ENCODE data around the gene TNKS1BP1.

TNKS1BP1 gene

GRCh38 chr11:57331720-57332119 is 7.0 kb upstream of the TNKS1BP1 start:
- no peak for DNase-seq

- no peak for DNase-seq
Observed at GRCh38 chr11:57330029-57330428, 5.3 kb upstream of the TNKS1BP1 start.

DNA sequence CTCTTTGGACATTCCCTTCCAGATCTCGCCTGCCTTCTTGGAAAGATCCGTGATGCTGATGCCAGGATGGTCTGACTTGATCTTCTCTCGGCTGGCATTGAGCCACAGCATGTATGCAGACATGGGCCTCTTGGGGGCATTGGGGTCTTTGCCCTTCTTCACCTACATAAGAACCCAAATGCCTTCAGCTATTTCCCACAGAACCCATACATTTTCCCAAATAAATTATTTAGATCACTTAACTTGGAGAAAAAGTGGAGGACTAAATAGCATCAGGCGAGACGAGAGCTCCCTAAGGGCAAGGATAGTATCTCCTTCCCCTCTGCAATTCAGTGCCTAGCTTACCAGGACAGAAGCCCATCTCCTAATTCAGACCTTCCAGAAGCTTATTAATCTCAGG is 3.0 kb upstream of the TNKS1BP1 start:
- no peak for DNase-seq

GRCh38 chr11:57325735-57326048 is 940 bp upstream of the TNKS1BP1 start:
- no peak for DNase-seq

DNA sequence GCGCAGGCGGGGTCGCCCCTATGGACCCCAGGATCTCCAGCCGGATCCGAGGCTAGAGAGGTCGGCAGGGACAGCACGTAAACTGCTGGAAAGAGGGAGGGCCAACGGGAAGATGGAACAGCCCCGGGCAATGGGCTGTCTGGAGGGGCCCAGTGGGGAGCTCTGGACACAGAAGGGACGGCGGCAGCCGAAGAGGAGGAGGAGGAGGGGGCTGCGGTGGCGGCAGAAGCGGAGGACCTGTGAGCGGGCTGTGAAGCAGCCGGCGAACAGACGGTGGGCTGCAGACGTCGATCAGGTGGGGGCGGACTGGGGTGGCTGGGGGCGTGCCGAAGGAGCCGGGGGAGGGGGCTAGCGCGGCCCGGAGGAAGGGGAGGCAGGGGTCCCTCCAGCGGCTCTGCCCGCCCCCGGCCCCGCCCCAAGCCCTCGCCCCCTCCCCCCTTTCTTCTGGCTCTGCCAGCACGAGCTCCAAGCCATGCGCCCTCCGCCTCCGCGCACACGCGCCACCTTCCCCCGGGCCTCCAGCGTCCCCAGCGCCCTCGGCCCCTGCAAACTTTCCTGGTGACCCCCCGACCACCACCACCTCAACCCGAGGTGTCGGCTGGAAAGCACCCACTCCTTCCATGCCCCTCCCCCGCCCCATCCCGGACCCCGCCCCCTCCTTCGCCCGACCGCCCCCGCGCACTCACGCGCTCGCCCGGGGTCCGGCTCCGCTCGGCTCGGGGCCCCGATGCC is 432 bp downstream of the TNKS1BP1 start:
- DNase-seq: no peak

DNA sequence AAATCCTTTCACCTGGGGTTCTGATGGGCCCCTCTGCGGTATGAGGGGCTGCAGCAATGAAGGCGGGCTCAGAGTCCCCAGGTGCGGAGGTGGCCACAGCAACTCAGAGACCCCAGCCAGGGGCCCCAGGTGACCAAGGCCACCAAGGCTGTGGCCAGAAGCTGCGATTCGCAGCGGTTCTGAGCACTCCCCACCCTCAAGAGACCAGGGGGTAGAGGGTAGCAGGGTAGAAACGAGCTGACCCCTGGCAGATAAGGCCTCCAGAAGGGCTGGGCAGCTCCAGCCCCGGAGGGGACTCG is 948 bp downstream of the TNKS1BP1 start:
- no peak for DNase-seq

DNA sequence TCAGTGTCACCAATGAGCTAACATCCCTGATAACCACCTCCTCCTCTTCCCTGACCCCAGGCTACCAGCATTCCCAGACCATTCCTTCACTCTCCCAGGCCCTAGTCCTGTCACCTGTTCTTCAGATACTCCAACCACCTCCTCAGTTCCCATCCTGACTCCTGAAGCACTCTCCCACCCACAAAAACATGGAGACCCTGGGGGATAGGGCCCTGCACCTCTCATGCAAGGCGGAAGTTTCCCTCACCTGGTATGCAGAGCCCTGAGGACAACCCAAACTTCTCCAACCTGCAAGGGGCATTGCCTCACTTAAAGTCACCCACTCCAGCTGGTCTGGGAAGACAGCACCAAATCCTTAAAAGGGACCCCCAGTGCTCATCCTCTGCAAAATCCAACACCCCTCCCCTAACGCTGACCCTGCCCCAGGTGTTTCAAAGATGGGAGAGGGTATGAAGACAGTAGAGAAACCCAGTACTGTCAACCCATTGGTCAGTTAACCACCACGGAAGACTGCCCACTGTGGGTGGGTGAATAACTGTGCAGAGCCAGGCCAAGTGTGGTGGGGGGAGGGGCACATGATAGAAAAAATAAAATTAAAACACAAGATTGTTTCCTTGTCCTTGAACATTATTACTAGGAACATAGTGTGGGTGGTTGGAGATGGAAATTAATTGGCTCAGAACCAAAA is 1.4 kb downstream of the TNKS1BP1 start:
- no peak for DNase-seq

- DNase-seq: no peak
Observed at GRCh38 chr11:57322256-57323166, 2.2 kb downstream of the TNKS1BP1 start.

DNA sequence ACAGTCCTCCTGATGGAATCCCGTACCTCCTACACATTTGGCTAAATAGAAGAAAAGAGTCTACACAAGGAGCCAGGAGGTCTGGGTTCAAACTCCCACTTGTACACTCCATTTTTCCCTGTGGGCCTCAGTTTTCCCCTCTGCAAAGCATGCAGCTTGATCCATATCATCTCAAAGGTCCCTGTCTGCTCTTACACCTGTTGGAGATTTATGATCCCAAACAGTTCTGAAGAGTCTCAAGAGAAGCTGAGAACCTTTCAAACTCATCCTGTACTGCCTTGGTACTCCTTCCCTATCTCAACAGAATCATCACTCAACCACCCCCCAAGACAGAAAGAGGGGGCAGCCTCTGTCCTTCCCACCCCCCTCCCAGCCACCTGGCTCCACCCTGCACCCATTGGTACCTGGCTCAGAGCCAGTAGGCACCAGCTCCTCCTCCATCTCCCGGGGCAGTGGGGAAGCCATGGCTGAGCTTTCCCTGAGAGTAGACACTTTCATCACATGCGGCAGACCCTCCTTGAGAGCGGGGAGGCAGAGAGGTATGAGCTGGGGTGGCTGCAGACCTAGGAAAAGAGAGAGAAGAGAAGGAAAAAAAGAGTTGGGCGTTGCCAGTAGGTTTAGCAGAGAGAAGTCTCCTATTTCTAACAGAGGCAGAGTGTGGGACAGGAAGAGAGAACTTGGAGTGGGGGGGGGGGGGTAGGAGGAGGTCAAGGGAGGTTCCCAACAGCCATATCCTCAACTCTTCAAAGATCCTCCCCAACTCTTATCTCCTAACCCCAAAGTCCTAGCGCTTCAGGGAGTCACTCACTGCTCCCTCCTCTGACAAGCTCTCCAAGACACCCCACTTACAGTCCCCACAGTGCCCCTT is 3.1 kb downstream of the TNKS1BP1 start:
- no peak for DNase-seq

DNA sequence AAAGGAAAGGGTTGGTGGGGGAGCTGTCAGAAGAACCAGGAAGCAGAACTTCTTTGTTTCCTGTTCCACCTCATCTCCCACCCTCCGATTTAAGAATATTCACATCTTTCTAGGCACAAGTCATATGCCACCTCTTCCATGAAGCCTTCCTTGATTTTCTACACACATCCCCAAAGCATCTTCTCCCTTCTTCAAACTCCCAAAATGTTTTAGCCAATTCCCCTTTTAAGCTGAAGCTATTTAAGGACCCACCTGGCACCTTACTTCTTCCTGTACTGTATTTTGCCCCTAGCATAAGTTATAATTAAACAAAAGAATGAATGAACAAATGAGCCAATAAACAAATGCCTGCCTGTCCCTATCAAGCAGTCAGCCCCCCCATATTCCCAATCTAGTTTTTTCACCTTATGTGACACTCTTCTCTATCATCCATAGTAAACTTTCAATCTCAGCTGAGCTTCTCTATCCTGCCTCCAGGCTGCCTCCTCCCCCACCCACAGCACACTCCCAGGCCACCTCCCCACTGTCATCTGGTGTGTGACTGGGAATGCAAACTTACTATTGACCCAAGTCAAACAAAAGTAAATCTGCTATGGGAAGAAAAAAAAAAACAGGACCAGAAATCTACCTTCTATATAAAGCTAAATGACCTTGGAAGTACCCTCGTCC is 3.9 kb downstream of the TNKS1BP1 start:
- DNase-seq: no peak

DNA sequence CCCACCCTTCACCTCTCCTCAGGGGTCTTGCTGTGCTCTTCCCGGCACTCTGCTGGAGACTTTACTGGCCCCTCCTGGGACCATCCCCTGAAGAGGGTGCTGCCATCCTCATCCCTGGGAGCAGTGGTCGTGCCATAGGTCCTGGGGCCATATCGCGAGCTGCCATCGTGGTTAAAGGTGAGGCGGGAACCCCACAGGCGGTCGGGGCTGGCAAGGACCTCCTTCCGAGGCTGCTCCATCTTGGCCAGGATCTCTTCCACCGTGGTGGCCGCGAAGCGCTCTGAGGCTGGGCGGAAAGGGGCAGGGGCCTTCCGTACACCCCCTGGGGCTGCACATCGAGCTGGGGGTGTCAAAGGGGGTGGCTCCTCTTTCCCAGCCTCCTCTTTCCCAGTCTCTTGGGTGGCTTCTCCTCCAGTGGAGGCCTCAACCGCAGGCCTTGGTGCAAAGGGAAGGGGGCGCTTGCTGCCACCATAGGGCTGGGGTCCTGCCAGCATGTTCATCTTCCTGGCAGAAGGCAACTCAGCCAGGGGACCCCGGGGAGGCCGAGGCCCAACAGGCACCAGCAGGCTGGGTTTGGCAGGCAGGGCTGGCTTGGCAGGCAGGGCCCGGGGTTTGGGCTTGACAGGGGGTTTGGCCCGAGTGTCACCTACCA is 4.6 kb downstream of the TNKS1BP1 start:
- DNase-seq: no peak

- no peak for DNase-seq
Observed at GRCh38 chr11:57318178-57318577, 6.6 kb downstream of the TNKS1BP1 start.

DNA sequence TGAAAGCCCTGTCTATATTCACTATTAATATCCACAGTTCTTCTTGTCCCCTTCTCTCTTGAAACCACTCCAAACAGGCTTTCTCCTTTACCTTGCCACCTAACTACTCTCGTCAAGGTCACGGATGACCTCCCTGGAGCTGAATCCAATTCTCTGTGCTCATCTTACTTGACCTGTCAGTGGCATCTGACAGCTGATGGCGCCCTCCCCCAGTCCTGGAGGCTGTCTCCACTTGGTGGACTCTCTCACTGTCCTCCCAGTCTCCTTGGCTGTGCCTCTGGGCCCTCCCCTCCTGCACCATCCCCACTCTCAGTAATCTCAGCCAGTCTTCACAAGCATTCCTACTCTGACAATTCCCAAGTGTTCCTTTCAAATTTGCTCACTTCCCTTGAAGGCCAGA is 8.7 kb downstream of the TNKS1BP1 start:
- DNase-seq: no peak

GRCh38 chr11:57315491-57315890 is 9.3 kb downstream of the TNKS1BP1 start:
- DNase-seq: no peak

DNA sequence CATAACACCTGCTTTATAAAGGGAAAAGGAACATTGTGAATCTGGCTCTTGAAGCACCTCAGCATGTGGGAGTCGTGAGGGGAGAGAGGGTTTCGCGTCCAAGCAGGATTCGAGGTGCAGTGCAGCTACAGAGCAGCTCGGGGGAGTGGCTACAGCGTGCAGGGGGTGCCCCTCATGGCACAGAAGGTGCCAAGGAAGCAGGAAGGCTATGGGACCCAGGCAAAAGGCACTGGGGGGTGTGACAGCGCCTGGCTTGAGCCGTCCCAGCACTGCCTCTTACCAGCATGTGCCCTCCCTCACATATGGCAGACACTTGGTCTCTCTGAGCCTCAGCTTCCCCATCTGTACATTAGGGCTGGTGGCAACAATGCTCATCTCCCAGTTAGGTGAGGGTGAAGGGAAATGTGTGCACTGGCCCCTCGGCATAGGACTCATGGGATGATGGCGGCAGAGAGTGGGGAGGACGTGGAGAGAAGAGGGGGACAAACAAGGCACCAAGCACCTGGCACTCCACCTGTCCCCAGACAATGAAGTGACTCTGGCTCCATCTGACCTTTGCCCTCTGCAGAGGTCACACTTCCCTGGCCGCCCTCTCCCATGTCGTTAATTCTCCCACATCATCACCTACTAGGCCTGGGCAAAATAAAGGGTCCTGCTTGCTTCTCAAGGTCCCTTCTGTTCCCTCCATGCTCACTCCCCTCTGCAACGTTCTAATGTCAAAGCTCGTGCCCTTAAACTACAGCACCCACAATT is 10.4 kb downstream of the TNKS1BP1 start:
- no peak for DNase-seq

DNA sequence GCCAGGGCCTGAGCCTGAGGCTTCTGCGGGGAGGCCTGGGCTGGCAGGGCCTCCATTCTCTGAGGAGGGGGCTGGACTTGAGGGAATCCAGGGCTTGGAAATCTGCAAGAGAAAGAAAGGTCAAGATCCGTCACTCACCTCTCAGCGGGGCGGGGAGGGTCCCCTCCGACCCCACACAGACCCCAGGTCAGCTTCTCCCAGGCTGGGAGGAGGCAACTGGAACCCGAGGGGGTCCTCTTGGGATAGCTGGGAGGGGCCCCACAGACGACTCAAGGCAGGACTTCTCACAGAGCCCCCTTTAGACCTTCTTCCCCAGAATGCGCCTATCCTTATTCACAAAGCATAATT is 11.0 kb downstream of the TNKS1BP1 start:
- no peak for DNase-seq

DNA sequence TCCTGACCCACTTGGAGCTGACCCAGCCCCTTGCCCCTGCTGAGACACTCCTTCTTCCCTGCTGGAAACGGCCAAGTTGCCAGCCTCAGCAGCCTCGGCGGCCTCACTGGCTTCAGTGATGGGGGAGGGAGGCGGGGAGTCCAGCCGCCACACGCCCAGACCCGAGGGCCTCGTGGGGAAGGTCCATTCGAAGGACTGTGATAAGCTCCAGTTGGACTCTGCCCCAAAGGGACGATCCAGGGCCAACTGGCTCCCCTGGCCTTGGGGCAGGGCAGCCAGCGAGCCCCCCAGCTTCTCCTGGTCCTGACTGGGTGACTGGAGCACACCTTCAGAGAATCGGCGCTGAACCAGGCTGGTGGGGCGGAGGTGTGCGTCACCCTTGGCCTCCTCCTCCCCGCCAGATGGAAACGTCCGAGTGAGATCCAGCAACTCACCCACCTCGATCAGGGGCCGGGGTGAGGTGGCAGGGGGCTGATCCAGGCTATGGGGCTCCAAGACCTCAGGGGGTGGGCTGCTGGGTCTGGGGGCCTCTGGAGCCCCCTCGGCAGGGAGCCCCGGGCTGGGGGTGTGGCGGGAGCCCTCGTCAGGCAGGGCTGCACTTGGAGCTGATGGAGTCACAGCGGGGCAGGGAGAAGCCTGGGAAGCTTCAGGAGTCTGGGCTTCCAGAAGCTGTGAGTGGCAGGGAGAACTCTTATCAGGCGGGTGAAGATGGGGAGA is 11.5 kb downstream of the TNKS1BP1 start:
- DNase-seq: no peak

- DNase-seq: no peak
Observed at GRCh38 chr11:57312511-57313021, 12.2 kb downstream of the TNKS1BP1 start.

DNA sequence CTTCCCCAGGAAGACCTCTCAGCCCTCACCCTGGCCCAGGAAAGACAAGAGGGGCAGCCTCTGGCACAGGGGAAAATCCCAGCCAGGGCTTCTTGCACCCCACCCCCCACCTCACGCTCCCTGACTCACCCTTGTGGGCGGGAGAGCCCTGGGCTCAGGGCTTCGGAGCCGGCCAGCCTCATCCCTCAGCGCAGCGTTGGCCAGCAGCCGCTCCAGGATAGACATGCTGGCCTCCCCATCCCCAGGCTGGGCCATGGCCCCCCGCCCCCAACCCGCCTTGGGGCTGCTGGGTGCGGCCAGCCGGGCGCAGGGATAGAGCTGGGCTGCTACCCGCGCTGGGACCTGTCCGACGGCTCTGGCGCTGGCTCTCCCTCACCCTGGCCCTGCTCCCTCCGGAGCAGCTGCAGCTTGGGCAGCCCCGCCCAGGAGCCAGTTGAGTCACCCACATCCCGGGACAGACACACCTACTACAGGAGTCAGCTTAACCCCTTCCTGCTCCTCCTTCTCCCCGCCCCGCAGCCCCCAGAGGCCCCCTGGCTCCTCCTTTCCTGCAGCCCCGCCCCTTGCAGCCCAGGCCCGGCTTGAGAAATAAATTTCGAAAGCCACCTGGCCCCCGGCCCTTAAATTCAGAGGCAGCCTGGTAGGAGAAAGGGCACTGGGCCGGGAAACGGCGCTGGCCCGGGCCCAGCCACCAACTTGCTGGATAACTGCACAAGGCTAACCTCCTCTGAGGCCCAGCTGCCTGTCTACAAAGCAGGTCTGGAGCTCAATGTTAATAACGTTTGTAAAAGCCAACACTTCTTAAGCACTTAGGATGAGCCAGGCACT is 13.4 kb downstream of the TNKS1BP1 start:
- DNase-seq: no peak
